ENCODE data around the gene IL1RAPL2. TPM values are rescaled to one million over a fixed set of nuclear protein-coding genes. Genes with fewer than 3 reads are reported as not detected.

Gene IL1RAPL2
- total and polyA plus RNA-seq, 10 of the 15 experiments (the other 5 are each of a cell fraction or from before 2014, with no cell fraction given) = 0.19 TPM; not detected in 9

GRCh38 chrX:105038672-105039328 is 472.8 kb downstream of the IL1RAPL2 start (continued):
- TF ChIP-seq SUZ12 (IDR thresholded peaks at IDR 0.05; ENCODE audit: unreplicated experiment) (no peak), NR2C1 (IDR thresholded peaks at IDR 0.05) (no peak), ASH2L (IDR thresholded peaks at IDR 0.05; ENCODE audit: borderline replicate concordance, low read depth) (no peak), TCF7 (IDR thresholded peaks at IDR 0.05; ENCODE audit: borderline replicate concordance) (no peak), MTA3 (IDR thresholded peaks at IDR 0.05; ENCODE audit: borderline replicate concordance, low read length) (no peak), KDM1A (IDR thresholded peaks at IDR 0.05; ENCODE audit: borderline replicate concordance) (no peak), TAF1 (IDR thresholded peaks at IDR 0.05; ENCODE audit: borderline replicate concordance, low read depth, low read length) (no peak), JUND (IDR thresholded peaks at IDR 0.05; ENCODE audit: low read depth, low read length) (no peak), NFYA (IDR thresholded peaks at IDR 0.05; ENCODE audit: borderline replicate concordance, low read depth, low read length) (no peak)

DNA sequence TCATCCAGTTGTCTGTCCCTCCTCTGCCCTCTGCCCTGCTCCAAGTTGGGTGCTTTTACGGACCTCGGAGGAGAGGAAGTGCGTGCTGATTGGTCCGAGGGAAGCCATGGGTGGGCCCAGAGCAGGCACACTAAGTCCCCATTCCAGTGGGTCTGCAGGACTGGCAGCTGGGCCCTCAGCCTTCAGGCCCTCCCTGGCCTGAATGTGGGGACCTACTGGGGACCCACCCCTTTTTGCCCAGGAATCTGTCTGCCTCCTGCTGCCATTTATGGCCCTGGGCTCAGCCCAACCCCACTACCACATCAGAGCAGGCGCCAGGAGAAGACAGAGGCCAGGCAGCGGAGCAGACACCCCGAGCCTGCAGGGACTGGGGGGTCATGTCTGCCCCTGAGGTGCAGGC is 484.9 kb downstream of the IL1RAPL2 start:
- in situ Hi-C loops (cut with MboI) (no loop called here), intact Hi-C loops (cut with micrococcal nuclease; ENCODE audit: unreplicated experiment) (no loop called here)
- CTCF ChIA-PET = no interaction called here
- RAD21 ChIA-PET (ENCODE audit: unreplicated experiment) = no interaction called here
- FAIRE-seq = no peak
- DNase-seq (ENCODE audit: low read depth, low spot score) = no peak
- ATAC-seq = no peak
- Histone ChIP-seq H3K9ac (ENCODE audit: control insufficient read depth, insufficient read depth, low read length) (no peak overlapping the region), H3K27me3 (replicated peaks in 1 of 2; ENCODE audit: control insufficient read depth in 2 of 2, insufficient read depth in 2 of 2, low read length in 1 of 2) (no peaks in the 10 kb centered on the region), H3K4me3 (no peak overlapping the region), H3K4me1 (ENCODE audit: control insufficient read depth, insufficient read depth, low read length) (no peaks in the 10 kb centered on the region), H3K27ac (ENCODE audit: control insufficient read depth, insufficient read depth) (no peak overlapping the region), H3K36me3 (ENCODE audit: control insufficient read depth in 2 of 2, insufficient read depth in 2 of 2, low read length in 1 of 2) (no peaks in the 10 kb centered on the region), H3K4me2 (ENCODE audit: control insufficient read depth, insufficient read depth) (no peak overlapping the region), H2AFZ (ENCODE audit: control insufficient read depth, low read depth, low read length) (no peak overlapping the region), H3K79me2 (ENCODE audit: control insufficient read depth, insufficient read depth, low read length) (no peaks in the 10 kb centered on the region), H3K9me3 (replicated peaks; ENCODE audit: control insufficient read depth, insufficient read depth, low read length) (no peaks in the 10 kb centered on the region), H4K20me1 (ENCODE audit: control insufficient read depth, insufficient read depth) (no peaks in the 10 kb centered on the region)
- WGBS (ENCODE audit: insufficient coverage, insufficient replicate concordance, low lambda C conversion rate, missing lambda C conversion rate) = 13% methylated on average over 7 of the region's 7 CpGs
- POLR2A ChIA-PET = no interaction called here
- SMC1A ChIA-PET (ENCODE audit: uncharacterized antibody, unreplicated experiment) = no interaction called here
- BruUV-seq (replicated peaks) = no TSS peak
- TF ChIP-seq CREB1 (IDR thresholded peaks at IDR 0.05; ENCODE audit: low read depth) (no peak), MEF2B (IDR thresholded peaks at IDR 0.05; ENCODE audit: partially characterized antibody, poor library complexity, severe bottlenecking) (no peak), JUND (IDR thresholded peaks at IDR 0.05; ENCODE audit: low read depth, low read length) (no peak), TBL1XR1 (IDR thresholded peaks at IDR 0.05; ENCODE audit: low read depth, low read length) (no peak), BCL3 (IDR thresholded peaks at IDR 0.05; ENCODE audit: borderline replicate concordance, insufficient read depth, low read depth, low read length, poor library complexity, severe bottlenecking) (no peak), NR2C2 (IDR thresholded peaks at IDR 0.05; ENCODE audit: borderline replicate concordance, control insufficient read depth, insufficient read length, low read depth) (no peak), NFXL1 (IDR thresholded peaks at IDR 0.05; ENCODE audit: borderline replicate concordance) (no peak), RFX5 (IDR thresholded peaks at IDR 0.05; ENCODE audit: low read depth, low read length) (no peak), ZSCAN29 (IDR thresholded peaks at IDR 0.05) (no peak), BHLHE40 (IDR thresholded peaks at IDR 0.05; ENCODE audit: borderline replicate concordance in 1 of 2, low read depth in 2 of 2, low read length in 1 of 2) (no peak), WRNIP1 (IDR thresholded peaks at IDR 0.05; ENCODE audit: borderline replicate concordance, low read depth, low read length) (no peak), BCL11A (IDR thresholded peaks at IDR 0.05; ENCODE audit: low read depth, low read length) (no peak), RAD21 (IDR thresholded peaks at IDR 0.05; ENCODE audit: insufficient read depth, low read depth, low read length) (no peak), KDM1A (IDR thresholded peaks at IDR 0.05; ENCODE audit: borderline replicate concordance) (no peak), RBBP5 (conservative IDR thresholded peaks at IDR 0.05) (no peak), NR2C1 (IDR thresholded peaks at IDR 0.05) (no peak)
- TF ChIP-seq, protein P1, sequence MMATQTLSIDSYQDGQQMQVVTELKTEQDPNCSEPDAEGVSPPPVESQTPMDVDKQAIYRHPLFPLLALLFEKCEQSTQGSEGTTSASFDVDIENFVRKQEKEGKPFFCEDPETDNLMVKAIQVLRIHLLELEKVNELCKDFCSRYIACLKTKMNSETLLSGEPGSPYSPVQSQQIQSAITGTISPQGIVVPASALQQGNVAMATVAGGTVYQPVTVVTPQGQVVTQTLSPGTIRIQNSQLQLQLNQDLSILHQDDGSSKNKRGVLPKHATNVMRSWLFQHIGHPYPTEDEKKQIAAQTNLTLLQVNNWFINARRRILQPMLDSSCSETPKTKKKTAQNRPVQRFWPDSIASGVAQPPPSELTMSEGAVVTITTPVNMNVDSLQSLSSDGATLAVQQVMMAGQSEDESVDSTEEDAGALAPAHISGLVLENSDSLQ (IDR thresholded peaks at IDR 0.05) = no peak
